ENCODE data around the gene PLEKHA1. TPM values are rescaled to one million over a fixed set of nuclear protein-coding genes. Genes with fewer than 3 reads are reported as not detected.

Gene PLEKHA1
- 100 to 1,000 TPM in 1 of 4 donors, 10 to 100 TPM in 3; 37.4 to 102 (median 96.2) TPM for polyA plus RNA-seq (ENCODE audit: insufficient read length in 4 of 4)

GRCh38 chr10:122374237-122374858, at the start of gene PLEKHA1:
Gene PLEKHA1 (plus strand): TSS chr10:122374708. CDS start chr10:122393201, 18,493 bp downstream.
- peak; percentile 79 to 87 (median 86) for DNase-seq (ENCODE audit: low read depth in 4 of 4, low spot score in 3 of 4)

GRCh38 chr10:122325235-122325634, 49.3 kb upstream of the PLEKHA1 start:
- no peak for DNase-seq (ENCODE audit: low read depth in 4 of 4, low spot score in 3 of 4)

- no peak for DNase-seq (ENCODE audit: low read depth in 4 of 4, low spot score in 3 of 4)
These were observed 48.1 kb upstream of the PLEKHA1 start for GRCh38 chr10:122326385-122326784.

DNA sequence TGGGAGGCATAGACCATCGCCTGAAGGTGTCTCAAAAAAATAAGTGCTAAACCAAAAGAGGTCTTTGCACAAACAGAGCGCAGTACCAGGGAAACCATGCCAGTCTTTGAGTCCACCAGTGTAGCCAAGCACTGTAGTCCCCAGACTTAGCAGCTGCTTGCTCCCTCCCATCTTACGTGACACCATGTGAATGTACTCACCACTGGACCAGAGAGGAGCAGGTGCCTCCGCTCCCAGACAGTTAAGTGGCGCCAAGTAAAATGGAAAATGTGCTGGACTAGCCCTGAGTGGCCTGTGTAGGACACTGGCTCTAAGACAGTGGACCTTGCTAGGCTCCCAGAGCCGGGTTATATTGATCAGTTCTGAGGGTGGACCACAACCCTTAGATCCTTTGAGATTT, 47.7 kb upstream of the PLEKHA1 start:
- DNase-seq (ENCODE audit: low read depth in 4 of 4, low spot score in 3 of 4) = no peak

DNA sequence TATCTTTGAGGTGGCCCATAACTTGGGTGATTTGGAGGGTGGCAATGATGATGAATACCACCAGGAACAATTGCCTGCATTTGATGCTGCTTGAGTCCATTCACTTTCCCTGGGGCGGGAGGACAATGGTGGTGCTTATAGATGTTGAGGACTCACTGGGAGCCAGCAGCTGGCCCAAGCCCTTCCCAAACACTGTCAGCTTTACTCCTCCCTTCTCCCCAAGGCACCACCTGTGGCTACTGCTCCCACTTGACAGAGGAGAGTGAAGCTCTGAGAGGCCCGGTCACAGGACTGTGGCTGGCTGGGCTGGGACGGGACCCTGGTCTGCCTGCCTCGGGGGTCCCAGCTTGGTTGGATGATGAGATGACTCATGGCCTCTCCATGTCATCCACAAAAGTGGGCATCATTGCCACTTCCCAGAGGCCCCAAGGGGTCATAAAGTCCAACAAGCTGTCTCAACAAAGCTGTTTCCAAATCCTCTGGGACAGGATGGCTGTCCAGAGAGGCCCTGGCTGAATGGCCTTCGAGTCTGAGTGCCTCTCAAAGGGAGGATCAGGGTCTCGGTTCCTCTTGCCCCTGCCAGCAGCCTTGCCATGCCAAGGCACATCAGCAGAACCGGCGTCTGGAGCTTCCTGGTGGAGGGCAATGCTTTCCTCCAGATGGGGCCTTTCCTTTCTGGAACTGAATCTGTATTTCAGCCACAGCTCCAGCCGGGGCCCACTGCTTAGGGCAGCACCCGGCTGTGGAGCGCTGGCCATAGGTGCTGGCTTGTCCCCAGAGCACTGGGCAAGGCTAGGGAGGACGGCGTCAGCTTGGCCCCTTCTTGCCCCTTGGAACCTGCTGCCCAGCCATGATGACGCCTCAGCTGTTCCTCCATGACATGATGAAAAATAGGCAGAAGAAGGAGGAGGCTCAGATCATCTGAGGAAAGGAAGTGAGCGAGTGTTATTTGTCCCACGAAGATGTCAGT, 47.0 kb upstream of the PLEKHA1 start:
- DNase-seq (ENCODE audit: low read depth in 4 of 4, low spot score in 3 of 4) = no peak

DNA sequence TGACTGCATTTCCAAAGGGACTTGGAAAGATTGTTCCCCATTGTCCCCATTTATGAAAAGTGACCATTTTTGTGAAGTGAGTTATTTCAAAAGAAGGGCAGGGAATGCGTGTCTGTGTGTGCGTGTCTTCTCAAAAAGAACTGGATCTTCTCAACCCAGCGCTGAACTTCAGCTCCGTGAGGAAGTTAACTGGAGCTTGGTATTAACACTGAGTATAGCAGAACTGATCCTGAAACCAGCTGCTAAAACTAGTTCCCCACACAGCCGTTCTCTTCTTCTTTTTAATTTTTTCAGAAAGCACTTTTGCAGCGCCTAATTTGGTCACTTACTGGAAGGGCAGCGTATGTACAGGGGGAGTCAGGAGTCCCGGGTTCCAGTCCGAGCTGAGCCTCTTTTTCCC, 45.8 kb upstream of the PLEKHA1 start:
- no peak for DNase-seq (ENCODE audit: low read depth in 4 of 4, low spot score in 3 of 4)

DNA sequence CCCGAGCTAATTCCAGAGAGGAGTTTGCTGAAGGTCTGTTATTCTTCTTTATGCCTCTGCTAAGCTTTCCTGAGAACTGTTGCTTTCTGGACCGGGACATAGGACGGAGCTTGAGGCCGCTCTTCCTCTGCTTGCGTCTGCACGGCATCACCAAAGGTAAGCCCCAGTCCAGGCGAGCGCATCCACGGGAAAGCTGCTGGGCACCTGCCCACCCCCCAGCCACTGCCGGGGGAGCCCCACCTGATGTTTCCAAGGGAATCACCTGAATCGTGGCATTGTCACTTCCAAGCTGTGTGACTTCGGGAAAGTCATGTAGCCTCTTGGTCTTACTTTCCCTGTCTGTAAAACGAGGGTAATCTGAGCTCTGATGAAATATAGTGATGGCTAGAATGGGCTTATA, 45.1 kb upstream of the PLEKHA1 start:
- no peak for DNase-seq (ENCODE audit: low read depth in 4 of 4, low spot score in 3 of 4)

DNA sequence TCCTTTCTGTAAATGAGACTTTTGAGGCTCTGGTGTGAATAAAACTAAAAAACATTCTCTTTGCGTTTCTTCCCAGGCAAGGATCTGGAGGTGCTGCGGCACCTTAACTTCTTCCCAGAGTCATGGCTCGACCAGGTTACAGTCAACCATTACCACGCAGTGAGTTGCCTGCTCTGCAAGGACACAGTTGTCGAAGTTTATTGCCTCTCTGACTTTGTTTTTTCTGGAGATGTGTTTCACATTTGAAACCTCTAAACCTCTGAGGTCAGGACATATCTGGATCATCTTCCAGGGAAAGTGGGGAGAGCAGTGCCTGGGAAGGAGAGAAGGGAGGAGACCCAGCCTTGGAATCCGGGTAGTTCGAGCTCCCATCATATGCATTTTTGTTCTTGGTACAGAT, 43.4 kb upstream of the PLEKHA1 start:
- DNase-seq (ENCODE audit: low read depth in 4 of 4, low spot score in 3 of 4) = no peak

- DNase-seq (ENCODE audit: low read depth in 4 of 4, low spot score in 3 of 4) = no peak
These were observed 42.7 kb upstream of the PLEKHA1 start for GRCh38 chr10:122331615-122332446.

DNA sequence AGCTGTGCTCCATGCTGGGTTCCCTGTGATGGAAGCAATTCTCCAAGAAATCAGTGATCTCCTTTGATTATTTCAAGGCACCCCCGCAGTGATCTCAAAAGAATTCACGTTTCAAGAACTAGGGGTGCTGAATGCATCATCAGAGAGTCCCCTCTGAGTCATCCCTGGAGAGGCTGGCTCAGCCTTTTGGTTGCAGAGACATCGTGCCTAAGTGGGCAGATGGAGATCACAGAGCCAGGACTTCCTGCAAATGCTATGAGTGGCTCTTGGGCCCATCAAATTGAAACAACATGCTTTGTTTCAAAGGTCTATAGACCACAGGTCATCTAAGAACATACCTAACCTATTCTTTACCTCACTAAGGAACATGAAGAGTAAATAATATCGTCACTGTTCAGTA, 41.5 kb upstream of the PLEKHA1 start:
- DNase-seq (ENCODE audit: low read depth in 4 of 4, low spot score in 3 of 4) = no peak

DNA sequence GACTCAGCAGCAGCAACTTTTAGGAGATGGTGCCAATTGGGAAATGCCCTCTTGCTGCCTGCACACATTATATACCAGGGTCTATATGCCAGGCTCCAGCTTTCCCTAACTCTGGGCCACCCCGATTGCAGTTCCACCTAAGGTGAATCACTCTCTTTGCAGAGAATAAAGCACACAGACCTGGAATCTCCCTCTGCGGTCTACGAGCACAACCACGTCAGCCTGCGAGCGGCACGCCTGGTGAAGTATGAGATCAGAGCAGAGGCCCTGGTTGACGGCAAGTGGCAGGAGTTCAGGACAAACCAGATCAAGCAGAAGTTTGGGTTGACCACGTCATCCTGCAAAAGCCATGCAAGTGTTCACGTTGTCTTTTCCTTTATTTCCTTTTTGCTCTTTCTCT, 38.2 kb upstream of the PLEKHA1 start:
- DNase-seq (ENCODE audit: low read depth in 4 of 4, low spot score in 3 of 4) = no peak

- no peak for DNase-seq (ENCODE audit: low read depth in 4 of 4, low spot score in 3 of 4)
These were observed 37.5 kb upstream of the PLEKHA1 start for GRCh38 chr10:122336961-122337360.

- DNase-seq (ENCODE audit: low read depth in 4 of 4, low spot score in 3 of 4) = no peak
These were observed 35.7 kb upstream of the PLEKHA1 start for GRCh38 chr10:122338609-122339441.

DNA sequence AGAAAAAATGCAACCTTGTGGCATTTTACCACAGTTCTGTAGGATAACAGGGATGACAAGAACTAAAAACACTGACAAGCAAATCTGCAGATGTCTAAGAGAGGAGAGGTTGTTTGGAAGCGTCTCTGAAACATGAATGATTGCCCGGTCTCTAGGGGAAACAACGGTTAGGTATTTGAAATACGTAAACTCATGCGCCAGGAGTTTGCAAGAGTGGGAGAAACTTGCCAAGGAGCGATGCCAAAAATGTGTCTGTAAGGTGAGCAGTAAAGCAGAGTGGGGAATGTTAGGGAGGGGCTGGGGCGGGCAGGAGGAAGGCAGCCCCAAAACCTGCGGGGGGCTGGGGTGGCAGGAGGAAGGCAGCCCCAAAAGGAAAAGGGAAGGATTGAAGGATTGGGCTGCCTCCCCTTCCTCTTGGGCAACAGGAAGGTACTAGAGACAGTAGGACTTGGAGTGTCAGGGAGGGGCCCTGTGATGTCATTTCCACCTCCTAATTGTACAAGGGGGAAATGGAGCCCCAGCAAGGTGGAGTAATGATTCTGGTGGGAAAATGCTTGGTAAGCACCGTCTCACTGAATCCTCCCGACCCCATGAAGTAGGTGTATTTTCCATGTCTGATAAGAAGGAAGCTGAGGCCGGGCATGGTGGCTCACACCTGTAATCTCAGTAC, 33.2 kb upstream of the PLEKHA1 start:
- no peak for DNase-seq (ENCODE audit: low read depth in 4 of 4, low spot score in 3 of 4)

DNA sequence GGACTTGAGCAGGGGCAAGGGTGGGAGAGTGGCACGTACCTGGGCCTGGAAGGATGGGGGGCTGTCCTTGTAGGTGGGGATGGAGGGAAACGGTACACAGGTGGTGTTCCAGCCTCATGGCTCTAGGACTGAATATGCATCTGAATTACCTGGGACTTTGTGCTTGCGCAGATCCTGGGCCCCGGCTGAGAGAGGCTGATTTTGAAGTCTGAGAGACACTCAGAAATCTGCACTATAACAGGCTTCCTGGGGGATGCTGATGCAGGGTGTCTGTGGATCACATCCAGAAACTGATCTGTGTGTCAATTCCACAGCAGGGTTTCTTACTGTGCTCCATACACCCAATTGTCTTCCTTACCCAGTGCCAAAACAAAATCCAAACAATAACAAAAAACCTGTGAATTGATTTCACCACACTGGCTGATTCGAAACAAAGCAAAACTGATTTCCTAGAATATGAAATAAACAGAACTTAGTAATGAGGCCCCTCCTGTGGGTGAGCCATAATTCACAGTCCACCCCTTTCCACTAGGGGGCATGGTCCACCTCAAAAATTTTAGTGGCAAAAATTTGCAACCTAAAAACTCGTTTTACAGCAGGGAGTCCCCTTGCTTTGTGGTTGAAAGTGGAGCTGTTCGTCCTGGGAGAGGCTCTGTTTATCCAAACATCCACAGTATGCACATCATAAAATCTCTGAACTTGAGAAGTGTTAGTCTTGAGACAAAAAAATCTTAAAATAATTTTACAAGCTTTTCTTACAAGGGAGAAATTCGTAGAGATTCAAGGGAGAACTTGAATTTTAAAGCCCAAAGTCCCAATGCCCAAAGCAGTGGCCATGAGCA, 32.0 kb upstream of the PLEKHA1 start:
- DNase-seq (ENCODE audit: low read depth in 4 of 4, low spot score in 3 of 4) = no peak

DNA sequence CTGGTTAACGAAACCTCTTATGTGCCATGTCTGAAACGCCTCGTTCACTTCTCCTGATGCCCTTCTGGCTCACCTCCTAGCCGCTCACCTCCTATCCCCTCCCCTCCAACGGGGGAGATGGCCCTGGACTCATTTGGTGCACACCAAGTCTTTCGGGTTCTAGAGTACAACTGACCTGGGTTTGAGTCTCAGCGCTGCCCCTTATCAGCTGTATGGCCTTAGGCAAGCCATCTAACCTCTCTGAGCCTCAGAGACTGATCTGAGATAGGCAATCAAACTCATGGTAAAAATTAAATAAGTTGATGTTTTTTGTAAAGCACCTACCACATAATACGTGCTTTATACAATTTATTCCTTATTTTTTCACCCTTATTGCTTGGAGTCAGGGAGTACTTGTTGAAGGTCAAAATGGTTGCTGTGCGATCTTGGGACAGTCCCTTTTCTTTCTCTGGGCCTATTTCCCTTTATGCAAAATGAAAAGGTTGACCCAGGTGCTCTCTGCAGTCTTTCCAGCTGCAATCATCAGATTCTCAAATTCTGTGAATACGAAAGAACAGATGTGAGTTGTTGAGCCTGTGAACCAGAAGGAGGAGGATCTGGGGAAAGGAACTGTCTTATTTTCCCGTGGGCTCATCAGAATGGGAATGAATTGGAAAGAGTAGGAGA, 31.2 kb upstream of the PLEKHA1 start:
- DNase-seq (ENCODE audit: low read depth in 4 of 4, low spot score in 3 of 4) = no peak

- no peak for DNase-seq (ENCODE audit: low read depth in 4 of 4, low spot score in 3 of 4)
These were observed 30.6 kb upstream of the PLEKHA1 start for GRCh38 chr10:122343936-122344335.

GRCh38 chr10:122344741-122345258, 29.7 kb upstream of the PLEKHA1 start:
- DNase-seq (ENCODE audit: low read depth in 4 of 4, low spot score in 3 of 4) = no peak
